GM18907 (cell line): ENCODE data around the gene SCO2.

Source experiments
- ATAC-seq: cut with Tn5 transposase; IDR thresholded peaks from one replicate; pipeline ENCODE4 v1.9.1; 2021; ENCODE audit warnings: mild to moderate bottlenecking, moderate library complexity; ENCODE audit not compliant: unreplicated experiment

The SCO2 gene

GRCh38 chr22:50503475-50504145, 21.8 kb downstream of the SCO2 start:
- ATAC-seq, result no peak

GRCh38 chr22:50502628-50503474, 22.5 kb downstream of the SCO2 start:
- no peak for ATAC-seq

GRCh38 chr22:50502096-50502495, 23.3 kb downstream of the SCO2 start:
- ATAC-seq, result no peak

GRCh38 chr22:50500452-50500851, 24.9 kb downstream of the SCO2 start:
- no peak for ATAC-seq

- no peak for ATAC-seq
These were observed 27.0 kb downstream of the SCO2 start for GRCh38 chr22:50498322-50498890.

GRCh38 chr22:50497093-50497492, 28.3 kb downstream of the SCO2 start:
- no peak for ATAC-seq

GRCh38 chr22:50490531-50491308, 34.7 kb downstream of the SCO2 start:
- no peak for ATAC-seq

- ATAC-seq, result no peak
These were observed 35.8 kb downstream of the SCO2 start for GRCh38 chr22:50489363-50490243.

- ATAC-seq, result no peak
These were observed 36.5 kb downstream of the SCO2 start for GRCh38 chr22:50488886-50489285.

GRCh38 chr22:50488006-50488677, 37.3 kb downstream of the SCO2 start:
- no peak for ATAC-seq

GRCh38 chr22:50487290-50488005, 38.0 kb downstream of the SCO2 start:
- no peak for ATAC-seq

- no peak for ATAC-seq
These were observed 38.7 kb downstream of the SCO2 start, which contains the start of gene MIOX for GRCh38 chr22:50486561-50487289. MIOX (plus strand) TSS chr22:50486859; CDS start chr22:50486898, 39 bp downstream.

GRCh38 chr22:50485221-50486131, 39.9 kb downstream of the SCO2 start:
- no peak for ATAC-seq

- no peak for ATAC-seq
These were observed 41.2 kb downstream of the SCO2 start for GRCh38 chr22:50483977-50484853.

GRCh38 chr22:50483556-50483955, 41.8 kb downstream of the SCO2 start:
- ATAC-seq, result no peak

- ATAC-seq, result no peak
These were observed 42.3 kb downstream of the SCO2 start for GRCh38 chr22:50483106-50483505.
